H1 (cell line): ENCODE data around the gene NTRK1. TPM values are rescaled to one million over a fixed set of nuclear protein-coding genes. Genes with fewer than 3 reads are reported as not detected.

Experiments
- CTCF ChIA-PET: fragments of 300-600 bp; sonication (Branson Sonifier 250); formaldehyde crosslinking; loops from one replicate; lab custom pipeline; 2021; ENCODE audit not compliant: partially characterized antibody; lab: Charles Lee
- POLR2A ChIA-PET: fragments of 300-600 bp; sonication (Branson Sonifier 250); formaldehyde crosslinking; loops from one replicate; lab custom pipeline; 2021; ENCODE audit warnings: inconsistent platforms; ENCODE audit not compliant: partially characterized antibody; lab: Charles Lee
- DNase-seq, 2 experiments: peaks; one replicate each; pipeline versions ENCODE4 v3.0.0 to v3.0.0-alpha.2; 2010 to 2022; ENCODE audit warnings: low spot score in 2 of 2, low read depth in 1 of 2, mixed read lengths in 1 of 2
- FAIRE-seq: peaks from 2 replicates; lab custom pipeline; 2011; peaks lifted over from hg19 to GRCh38; lab: Jason Lieb, UNC
- H2AFZ ChIP-seq: 2 replicates; pipeline ENCODE4 v1.8.1; 2012; ENCODE audit warnings: low read length, inconsistent platforms
- H2AK5ac ChIP-seq: 2 replicates; pipeline ENCODE4 v1.6.1; 2013; ENCODE audit warnings: low read depth, low read length
- H2BK120ac ChIP-seq: replicated peaks from 2 replicates; pipeline ENCODE3; 2013; ENCODE audit warnings: low read depth, low read length, inconsistent platforms
- H2BK12ac ChIP-seq: 2 replicates; pipeline ENCODE4 v1.6.1; 2013; ENCODE audit warnings: low read depth, low read length
- H2BK15ac ChIP-seq: 2 replicates; pipeline ENCODE4 v1.6.1; 2013; ENCODE audit warnings: low read length
- H2BK20ac ChIP-seq: 2 replicates; pipeline ENCODE4 v1.6.1; 2013; ENCODE audit warnings: low read length
- H2BK5ac ChIP-seq: 2 replicates; pipeline ENCODE4 v1.6.1; 2013; ENCODE audit warnings: low read depth, low read length
- H3K14ac ChIP-seq: 2 replicates; pipeline ENCODE4 v1.6.1; 2013; ENCODE audit warnings: inconsistent platforms; ENCODE audit not compliant: insufficient read length
- H3K18ac ChIP-seq: 2 replicates; pipeline ENCODE4 v1.6.1; 2013; ENCODE audit warnings: low read length; ENCODE audit errors: extremely low read depth
- H3K23ac ChIP-seq: 2 replicates; pipeline ENCODE4 v1.6.1; 2013; ENCODE audit warnings: inconsistent platforms; ENCODE audit not compliant: insufficient read length
- H3K23me2 ChIP-seq: 2 replicates; pipeline ENCODE4 v1.6.1; 2013; ENCODE audit warnings: low read depth, low read length
- H3K27ac ChIP-seq: 2 replicates; pipeline ENCODE4 v1.6.1; 2011; ENCODE audit warnings: low read depth, low read length, inconsistent platforms
- H3K27me3 ChIP-seq, 4 experiments: replicated peaks in 1 of 4; 1 replicate in 1 of 4; 2 replicates in 3 of 4; pipeline versions ENCODE4 v1.6.1 to v1.8.1; 2011 to 2013; ENCODE audit warnings: low read length in 3 of 4, mild to moderate bottlenecking in 3 of 4, inconsistent platforms in 2 of 4, mixed read lengths in 2 of 4, moderate library complexity in 1 of 4; ENCODE audit not compliant: control insufficient read depth in 3 of 4, insufficient read depth in 3 of 4; ENCODE audit errors: extremely low read depth in 1 of 4
- H3K36me3 ChIP-seq, 4 experiments: 2 replicates each; pipeline versions ENCODE4 v1.6.1 to v1.8.1; 2011 to 2013; ENCODE audit warnings: mild to moderate bottlenecking in 4 of 4, low read length in 3 of 4, moderate library complexity in 2 of 4, control low read depth in 1 of 4, inconsistent platforms in 1 of 4; ENCODE audit not compliant: insufficient read depth in 4 of 4, control insufficient read depth in 2 of 4
- H3K4ac ChIP-seq: replicated peaks from 2 replicates; pipeline ENCODE3; 2013; ENCODE audit warnings: low read length, low read depth, mixed read lengths, inconsistent platforms; ENCODE audit not compliant: insufficient read length
- H3K4me1 ChIP-seq, 4 experiments: replicated peaks in 1 of 4; 1 replicate in 1 of 4; 2 replicates in 3 of 4; pipeline versions ENCODE4 v1.6.1 to v1.8.1; 2011 to 2013; ENCODE audit warnings: low read length in 3 of 4, inconsistent platforms in 2 of 4, mixed read lengths in 1 of 4; ENCODE audit not compliant: insufficient read depth in 4 of 4, control insufficient read depth in 3 of 4
- H3K4me2 ChIP-seq, 2 experiments: 2 replicates each; pipeline versions ENCODE4 v1.6.1 to v1.8.1; 2011 to 2013; ENCODE audit warnings: low read depth in 2 of 2, low read length in 2 of 2, control low read depth in 1 of 2, inconsistent platforms in 1 of 2, mild to moderate bottlenecking in 1 of 2; ENCODE audit not compliant: insufficient read depth in 1 of 2
- H3K4me3 ChIP-seq, 4 experiments: fragments of 200-600, 300-600 bp in 1 of 4; sonication (generic), shearing (Covaris generic), sonication (Bioruptor Twin) in 1 of 4; 2 replicates each; pipeline versions ENCODE4 v1.5.1 to v1.8.1; 2011 to 2016; ENCODE audit warnings: low read length in 4 of 4, low read depth in 3 of 4, control low read depth in 2 of 4, inconsistent platforms in 2 of 4, mild to moderate bottlenecking in 2 of 4, mixed read lengths in 1 of 4, moderate library complexity in 1 of 4; ENCODE audit not compliant: insufficient read depth in 2 of 4; ENCODE audit errors: extremely low read depth in 1 of 4
- H3K56ac ChIP-seq: replicated peaks from 2 replicates; pipeline ENCODE3; 2013; ENCODE audit warnings: low read depth, mild to moderate bottlenecking, mixed read lengths, low read length, inconsistent platforms; ENCODE audit not compliant: insufficient read length
- H3K79me1 ChIP-seq: 2 replicates; pipeline ENCODE4 v1.6.1; 2013; ENCODE audit warnings: low read depth, low read length, control low read depth
- H3K79me2 ChIP-seq, 2 experiments: 2 replicates each; pipeline versions ENCODE4 v1.6.1 to v1.8.1; 2012 to 2013; ENCODE audit warnings: low read length in 2 of 2, mild to moderate bottlenecking in 2 of 2, inconsistent platforms in 1 of 2; ENCODE audit not compliant: insufficient read depth in 2 of 2, control insufficient read depth in 1 of 2
- H3K9ac ChIP-seq, 4 experiments: replicated peaks in 1 of 4; 1 replicate in 1 of 4; 2 replicates in 3 of 4; pipeline versions ENCODE4 v1.6.1 to v1.8.1; 2011 to 2013; ENCODE audit warnings: low read depth in 3 of 4, low read length in 3 of 4, control low read depth in 2 of 4, mild to moderate bottlenecking in 2 of 4, moderate library complexity in 2 of 4, inconsistent platforms in 1 of 4; ENCODE audit errors: extremely low read depth in 1 of 4
- H3K9me3 ChIP-seq, 2 experiments: 2 replicates each; pipeline versions ENCODE4 v1.6.1 to v1.8.1; 2012 to 2013; ENCODE audit warnings: mild to moderate bottlenecking in 2 of 2, moderate library complexity in 2 of 2, control low read depth in 1 of 2, inconsistent platforms in 1 of 2, low read depth in 1 of 2, low read length in 1 of 2, mixed read lengths in 1 of 2; ENCODE audit not compliant: insufficient read depth in 2 of 2
- H4K20me1 ChIP-seq, 2 experiments: replicated peaks in 1 of 2; 2 replicates each; pipeline versions ENCODE3 to v1.8.1; 2011 to 2013; ENCODE audit warnings: inconsistent platforms in 2 of 2, low read length in 2 of 2, mild to moderate bottlenecking in 1 of 2; ENCODE audit not compliant: insufficient read depth in 2 of 2, control insufficient read depth in 1 of 2
- H4K5ac ChIP-seq: 2 replicates; pipeline ENCODE4 v1.6.1; 2013; ENCODE audit warnings: low read length, low read depth, mixed read lengths, inconsistent platforms; ENCODE audit not compliant: insufficient read length
- H4K8ac ChIP-seq: 2 replicates; pipeline ENCODE4 v1.8.0; 2013; ENCODE audit warnings: mild to moderate bottlenecking, moderate library complexity, low read length, inconsistent platforms; ENCODE audit not compliant: insufficient read depth; ENCODE audit errors: extremely low read depth
- H4K91ac ChIP-seq: replicated peaks from 2 replicates; pipeline ENCODE3; 2013; ENCODE audit warnings: low read length, mixed read lengths, inconsistent platforms; ENCODE audit not compliant: insufficient read length
- BRCA1 ChIP-seq: IDR thresholded peaks from 2 replicates; pipeline ENCODE4 v1.6.1; 2012; ENCODE audit warnings: low read depth, low read length, improper control_type of control experiment
- EGR1 ChIP-seq: IDR thresholded peaks from 2 replicates; pipeline ENCODE4 v1.6.1; 2011; ENCODE audit warnings: low read depth, low read length, borderline replicate concordance
- RFX5 ChIP-seq: IDR thresholded peaks from 2 replicates; pipeline ENCODE4 v1.6.1; 2011; ENCODE audit warnings: low read depth, low read length, improper control_type of control experiment, borderline replicate concordance
- SP1 ChIP-seq: IDR thresholded peaks from 2 replicates; pipeline ENCODE4 v1.6.1; 2011; ENCODE audit warnings: low read depth, low read length
- TAF7 ChIP-seq: optimal IDR thresholded peaks from 2 replicates; pipeline ENCODE3; 2011; ENCODE audit warnings: low read depth, mild to moderate bottlenecking, inconsistent platforms, low read length, moderate library complexity, borderline replicate concordance
- USF2 ChIP-seq: IDR thresholded peaks from 2 replicates; pipeline ENCODE4 v1.6.1; 2011; ENCODE audit warnings: low read length, improper control_type of control experiment
- WGBS, 2 experiments: shearing (Covaris generic) in 1 of 2; methylation state at CpG; one replicate each; pipeline versions ENCODE4 v1.1.6 to v1.1.7; 2013 to 2015; ENCODE audit warnings: low lambda C conversion rate in 2 of 2, mixed read lengths in 2 of 2, inconsistent platforms in 1 of 2, low coverage in 1 of 2, missing lambda C conversion rate in 1 of 2; ENCODE audit not compliant: insufficient replicate concordance in 2 of 2, insufficient coverage in 1 of 2, insufficient read length in 1 of 2; ENCODE audit errors: extremely low coverage in 1 of 2, missing lambda C conversion rate in 1 of 2; 5-methylcytosine and 5-hydroxymethylcytosine counted together
- polyA plus RNA-seq, 7 experiments: library from polyadenylated mRNA; depleted of rRNA in 3 of 7; stranded (reverse) in 5 of 7; unstranded in 2 of 7; fragments of >200 nt in 5 of 7; fragments of 200-250 nt in 2 of 7; gene quantifications; 1 replicate in 5 of 7; 2 replicates in 1 of 7; 4 replicates in 1 of 7; pipeline versions ENCODE4 v1.2.1 to v1.2.3, GENCODE V29; 2011 to 2013; ENCODE audit warnings: missing spikeins in 2 of 7, mixed read lengths in 2 of 7
- total RNA-seq: library from RNA; stranded (reverse); fragmentation: NEBNext Ultra II Directional; extraction: Animal tissue kit (Norgen Biotek cat#: 25700); gene quantifications from 2 replicates; pipeline ENCODE4 v1.2.1, GENCODE V29; 2021

The NTRK1 gene
- total and polyA plus RNA-seq, 2 of the 8 experiments (the other 6 are each of a cell fraction or from before 2014, with no cell fraction given), result 0.12 to 0.24 TPM

GRCh38 chr1:156886583-156887281 is 26.1 kb downstream of the NTRK1 start:
- H4K8ac ChIP-seq, result no peak overlapping the region
- H3K79me2 ChIP-seq, result no peaks in the 10 kb centered on the region
- no peak overlapping the region for H2BK20ac ChIP-seq
- peaks cover 0 to 35% (median 31%) of the 10 kb centered on the region in 4 experiments; a peak in 6 of 7 replicates for H3K27me3 ChIP-seq
- peak overlapping the region; percentile 18; the same call in 1 of the 2 replicates for H2BK12ac ChIP-seq
- H4K20me1 ChIP-seq, result no peaks in the 10 kb centered on the region
- no peak overlapping the region for H3K18ac ChIP-seq
- no peaks in the 10 kb centered on the region for H3K9me3 ChIP-seq
- no peak overlapping the region for H3K14ac ChIP-seq
- no peak overlapping the region for H3K4ac ChIP-seq
- POLR2A ChIA-PET, result interaction anchor here (0.6 to 2.0 kb wide), 11 partner anchors 10 to 194 kb away, joined by 3 to 10 read pairs (median 4); partner anchors contain the start of genes ISG20L2 and METTL25B
- WGBS, 2 experiments, result 61% methylated on average over 5 of the region's 6 CpGs; no CpG with 5 or more reads in 1 of the 2 experiments
- no peak overlapping the region for H2BK120ac ChIP-seq
- H3K27ac ChIP-seq, result no peak overlapping the region
- no peak overlapping the region for H4K5ac ChIP-seq
- H2AK5ac ChIP-seq, result peak overlapping the region; percentile 33; the same call in 1 of the 2 replicates
- no peaks in the 10 kb centered on the region for H3K79me1 ChIP-seq
- H3K4me3 ChIP-seq, result no peak overlapping the region; a peak in 1 of 8 replicates
- no peak for TF ChIP-seq BRCA1
- TF ChIP-seq USF2, result no peak
- no peak for TF ChIP-seq SP1
- no peak for TF ChIP-seq RFX5
- TF ChIP-seq EGR1, result peak; percentile 35; the same call in 1 of the 2 replicates
- TF ChIP-seq TAF7, result no peak
- peak overlapping the region; percentile 25 to 46; a peak in 3 of 4 replicates for H3K4me2 ChIP-seq
- no peak overlapping the region for H2BK15ac ChIP-seq
- no peak overlapping the region for H3K9ac ChIP-seq
- H2AFZ ChIP-seq, result no peak overlapping the region
- H3K23ac ChIP-seq, result no peak overlapping the region
- CTCF ChIA-PET, result interaction anchor here (0.6 to 31.4 kb wide), 14 partner anchors 10 to 344 kb away, joined by 3 to 719 read pairs (median 7); partner anchors contain the start of genes INSRR, LRRC71 and NTRK1
- DNase-seq (no peak), FAIRE-seq (no peak)
- peak overlapping the region; percentile 5 for H4K91ac ChIP-seq
- H3K36me3 ChIP-seq, result no peaks in the 10 kb centered on the region
- H3K23me2 ChIP-seq, result 0 out of 2 replicates have a peak, but pooled peaks cover 2% of the 10 kb centered on the region
- H3K4me1 ChIP-seq, result peaks cover 8 to 34% (median 16%) of the 10 kb centered on the region in 4 experiments
- H3K56ac ChIP-seq, result no peak overlapping the region
- H2BK5ac ChIP-seq, result no peak overlapping the region; the same call in 1 of the 2 replicates
